SKM-1 treated with dmso at 0.1 percent for 144 hours (cell line): ENCODE data around the gene GDAP2.
A peak's percentile ranks its signal among the peaks of the same experiment; 100 is the strongest.
"Not testable (repeated sequence)": the region's sequence is repeated elsewhere in the genome, so short reads cannot be mapped to it uniquely, and the experiment has no call there.

ENCODE experiments used
- DNase-seq: peaks from one replicate; lab custom pipeline; 2025; ENCODE audit not compliant: unreplicated experiment; lab: John Stamatoyannopoulos, UW

GDAP2 gene, protein sequence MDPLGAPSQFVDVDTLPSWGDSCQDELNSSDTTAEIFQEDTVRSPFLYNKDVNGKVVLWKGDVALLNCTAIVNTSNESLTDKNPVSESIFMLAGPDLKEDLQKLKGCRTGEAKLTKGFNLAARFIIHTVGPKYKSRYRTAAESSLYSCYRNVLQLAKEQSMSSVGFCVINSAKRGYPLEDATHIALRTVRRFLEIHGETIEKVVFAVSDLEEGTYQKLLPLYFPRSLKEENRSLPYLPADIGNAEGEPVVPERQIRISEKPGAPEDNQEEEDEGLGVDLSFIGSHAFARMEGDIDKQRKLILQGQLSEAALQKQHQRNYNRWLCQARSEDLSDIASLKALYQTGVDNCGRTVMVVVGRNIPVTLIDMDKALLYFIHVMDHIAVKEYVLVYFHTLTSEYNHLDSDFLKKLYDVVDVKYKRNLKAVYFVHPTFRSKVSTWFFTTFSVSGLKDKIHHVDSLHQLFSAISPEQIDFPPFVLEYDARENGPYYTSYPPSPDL

DNA sequence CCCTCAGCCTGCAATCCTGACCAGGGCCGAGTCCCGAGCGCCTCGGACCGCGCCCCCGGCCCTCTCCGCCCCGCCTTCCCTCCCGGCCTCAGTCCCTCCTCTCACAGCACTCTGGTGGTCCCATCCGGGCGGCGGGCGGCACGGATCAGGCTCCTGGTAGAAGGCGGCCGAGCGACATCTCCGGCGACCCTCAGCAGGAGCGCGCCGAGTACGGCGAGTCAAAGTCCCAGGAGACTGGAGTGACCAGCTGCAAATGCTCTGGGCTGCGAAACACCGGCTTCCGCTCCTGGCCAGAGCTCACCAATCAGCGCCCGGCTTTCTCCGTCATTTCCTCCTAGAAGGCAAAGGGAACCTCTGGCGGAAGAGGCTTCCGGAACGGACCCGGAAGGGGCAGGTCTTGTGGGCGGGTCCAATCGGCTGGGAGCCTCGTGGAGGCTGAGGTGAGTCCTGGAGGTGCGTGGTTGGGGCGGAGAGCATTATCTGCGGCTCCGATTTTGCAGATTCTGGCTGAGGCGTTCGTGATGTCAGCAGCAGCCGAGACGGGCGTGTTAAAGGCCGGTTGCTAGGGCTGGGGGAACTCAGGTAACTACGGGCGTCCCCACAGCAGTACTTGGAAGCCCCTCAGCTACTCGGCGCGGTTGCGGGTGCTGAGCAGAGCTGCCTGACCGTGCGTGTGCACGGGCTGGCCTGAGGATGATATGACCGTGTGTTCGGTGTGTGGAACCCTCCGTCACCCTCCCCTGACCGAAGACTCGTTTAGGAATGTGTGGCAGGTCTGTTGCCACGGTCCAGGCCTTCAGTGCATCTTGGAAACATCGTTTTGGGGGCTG lies at the start of gene GDAP2, which contains the start of gene WDR3:
Gene GDAP2, minus strand, starts transcription at position 279 of the 830 bp plus-strand sequence. CDS start 9,264 bp downstream, outside the sequence.
Gene WDR3, plus strand, starts transcription at position 397 of the 830 bp plus-strand sequence. CDS start 3,581 bp downstream, outside the sequence.
- peak; percentile 98 for DNase-seq

DNA sequence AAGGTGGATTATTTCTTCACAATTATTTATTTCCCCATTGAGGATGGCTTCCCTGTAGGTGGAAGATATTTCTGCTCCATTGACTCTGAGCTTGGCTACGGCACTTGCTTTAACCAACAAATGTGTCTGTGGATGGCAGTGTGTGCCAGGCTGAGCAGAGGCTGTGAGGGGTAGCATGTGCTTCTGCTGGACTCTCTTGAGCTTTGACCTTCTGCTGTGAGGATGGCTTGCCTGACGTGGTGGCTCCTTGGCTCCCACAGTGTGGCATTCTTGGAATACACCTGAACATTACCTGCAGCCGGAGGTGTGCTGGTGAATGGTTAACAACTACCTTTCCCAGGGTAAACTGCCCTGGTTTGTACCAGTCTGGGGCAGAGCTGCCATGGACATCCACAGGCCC lies 47.0 kb upstream of the GDAP2 start:
- no peak for DNase-seq

- no peak for DNase-seq
These were observed 42.4 kb upstream of the GDAP2 start for GRCh38 chr1:117971777-117972176.

- DNase-seq, result no peak
These were observed 40.8 kb upstream of the GDAP2 start for GRCh38 chr1:117970252-117970651.

- DNase-seq, result no peak
These were observed 38.5 kb upstream of the GDAP2 start for GRCh38 chr1:117967881-117968280.

GRCh38 chr1:117967477-117967876 lies 38.1 kb upstream of the GDAP2 start:
- peak; percentile 22 for DNase-seq

DNA sequence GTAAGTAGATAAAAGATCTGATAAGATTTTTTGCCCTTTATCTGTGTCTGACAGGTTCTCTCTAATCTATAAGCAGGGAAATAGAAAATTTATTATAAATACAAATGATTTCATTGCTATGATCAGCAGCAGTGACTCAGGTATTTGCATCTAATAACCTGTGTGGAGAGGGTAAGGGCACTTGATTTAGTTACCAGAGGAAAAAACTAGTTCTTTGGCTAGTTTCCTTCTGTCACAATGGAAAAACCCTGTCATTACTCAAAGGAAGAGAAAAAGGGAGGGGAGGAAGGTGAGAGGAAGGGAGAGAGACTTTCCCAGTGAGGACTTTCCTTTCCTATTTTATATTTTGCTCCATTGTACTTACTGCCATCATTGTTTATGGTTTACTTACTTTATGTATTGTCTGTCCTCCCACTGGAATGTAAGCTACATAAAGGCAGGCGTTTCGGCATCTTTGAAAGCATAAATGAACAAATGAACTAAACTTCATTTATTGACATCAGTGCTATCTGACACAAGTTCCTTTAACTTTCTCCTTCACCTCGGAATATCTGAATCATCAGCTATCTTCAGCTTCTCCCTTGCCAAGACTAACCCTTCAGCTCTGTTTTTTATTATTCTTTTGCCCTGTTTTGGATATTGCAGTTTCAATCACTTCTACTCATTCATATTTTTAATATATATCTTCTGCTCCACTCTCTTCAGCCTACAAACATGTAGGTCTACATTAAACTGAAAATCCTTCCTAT lies 35.0 kb upstream of the GDAP2 start:
- DNase-seq, result no peak

DNA sequence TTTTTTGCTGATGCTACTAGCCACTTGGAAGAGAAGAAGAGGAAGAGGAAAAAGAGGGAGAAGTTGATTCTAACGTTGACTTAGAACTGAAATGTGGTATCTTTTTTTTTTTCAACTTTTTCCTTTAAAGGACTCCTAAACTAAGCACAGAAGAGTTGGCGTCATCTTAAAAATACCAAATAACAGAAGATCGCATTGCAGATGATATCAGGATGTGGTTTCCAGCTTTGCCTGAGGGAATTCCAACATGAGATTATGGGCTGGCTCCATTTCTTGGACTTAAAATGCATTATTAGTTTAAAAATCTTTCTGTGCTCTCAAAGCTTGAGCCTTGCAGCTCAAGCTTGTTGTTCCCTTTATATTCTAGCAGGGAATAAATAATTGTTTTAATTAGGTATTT lies 29.9 kb upstream of the GDAP2 start:
- no peak for DNase-seq

DNA sequence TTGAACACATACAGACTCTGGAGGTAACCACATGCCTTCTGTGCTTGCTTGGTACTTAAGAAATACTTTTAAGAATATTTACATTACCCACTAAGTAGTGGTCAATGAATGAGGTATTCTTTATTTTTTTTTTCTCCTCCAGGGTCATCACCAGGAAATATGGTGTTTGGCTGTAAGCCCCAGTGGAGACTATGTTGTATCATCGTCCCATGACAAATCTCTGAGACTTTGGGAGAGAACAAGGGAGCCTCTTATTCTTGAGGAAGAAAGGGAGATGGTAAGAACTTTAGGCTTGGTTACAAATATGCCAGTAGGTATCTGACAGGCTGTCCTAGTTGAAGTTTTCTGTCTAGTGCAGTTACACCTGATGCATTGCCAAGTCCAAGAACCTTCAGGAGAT lies 23.0 kb upstream of the GDAP2 start:
- no peak for DNase-seq

- no peak for DNase-seq
These were observed 12.9 kb upstream of the GDAP2 start for GRCh38 chr1:117942293-117942692.

- no peak for DNase-seq
These were observed 4.3 kb upstream of the GDAP2 start for GRCh38 chr1:117933769-117934168.

DNA sequence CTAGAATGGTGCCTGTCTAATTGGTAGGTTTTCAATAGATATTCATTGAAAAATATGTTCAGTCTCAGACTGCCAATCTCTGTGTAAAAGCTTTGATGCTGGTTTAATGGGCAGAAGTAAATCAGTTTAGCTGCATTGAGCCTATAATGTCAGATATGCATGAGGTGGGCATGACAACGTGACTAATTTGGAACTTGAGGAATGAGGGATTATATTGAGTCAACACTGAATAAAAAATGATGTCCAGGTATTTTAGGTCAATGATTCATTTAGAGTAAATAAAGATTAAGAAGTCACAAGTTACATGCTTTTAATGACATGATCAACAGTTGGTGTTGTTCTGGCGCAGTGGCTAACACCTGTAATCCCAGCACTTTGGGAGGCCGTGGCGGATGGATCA lies 3.2 kb upstream of the GDAP2 start:
- DNase-seq, result no peak

DNA sequence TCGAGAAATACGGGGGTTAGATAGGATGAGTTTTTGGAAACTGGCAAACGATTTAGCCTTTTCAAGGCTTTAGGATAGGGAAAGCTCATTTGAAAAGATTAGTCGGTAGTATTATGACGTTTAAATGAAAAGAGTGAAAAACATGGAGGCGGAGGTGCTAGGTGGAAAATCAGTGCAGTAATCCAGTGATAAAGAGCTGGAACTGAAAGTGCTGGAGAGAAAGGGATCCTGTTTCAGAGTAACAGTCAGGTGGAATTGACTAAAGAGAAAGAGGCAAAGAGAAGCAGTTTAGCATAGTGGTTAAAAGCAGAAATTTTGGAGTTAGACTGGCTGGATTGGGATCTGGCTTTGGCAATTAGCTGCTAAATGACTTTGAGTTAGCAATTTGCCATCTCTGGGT lies 1.1 kb upstream of the GDAP2 start:
- DNase-seq, result no peak

- no peak for DNase-seq
These were observed 689 bp upstream of the GDAP2 start for GRCh38 chr1:117930173-117930447.

- DNase-seq, result peak; percentile 60
These were observed 509 bp downstream of the GDAP2 start for GRCh38 chr1:117928881-117929342.

GRCh38 chr1:117925981-117926380 lies 3.4 kb downstream of the GDAP2 start:
- no peak for DNase-seq

- DNase-seq, result not testable (repeated sequence)
These were observed 6.7 kb downstream of the GDAP2 start for GRCh38 chr1:117922717-117923116.

GRCh38 chr1:117921991-117922390 lies 7.4 kb downstream of the GDAP2 start:
- DNase-seq, result no peak

DNA sequence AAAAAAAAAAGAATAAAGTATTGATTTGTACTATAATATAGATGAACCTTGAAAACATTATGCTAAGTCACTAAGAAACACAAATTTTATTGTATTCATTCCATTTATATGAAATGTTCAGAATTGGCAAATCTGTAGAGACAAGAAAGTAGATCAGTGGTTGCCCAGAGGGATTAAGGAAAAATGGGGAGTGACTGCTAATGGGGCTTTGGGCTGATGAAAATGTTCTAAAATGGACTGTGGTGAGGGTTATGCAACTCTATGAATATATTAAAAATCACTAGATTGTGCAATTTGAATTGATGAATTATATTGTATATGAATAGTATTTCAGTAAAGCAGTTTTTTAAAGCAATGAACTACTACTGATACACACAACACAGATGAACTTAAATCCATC lies 10.0 kb downstream of the GDAP2 start:
- DNase-seq, result no peak

DNA sequence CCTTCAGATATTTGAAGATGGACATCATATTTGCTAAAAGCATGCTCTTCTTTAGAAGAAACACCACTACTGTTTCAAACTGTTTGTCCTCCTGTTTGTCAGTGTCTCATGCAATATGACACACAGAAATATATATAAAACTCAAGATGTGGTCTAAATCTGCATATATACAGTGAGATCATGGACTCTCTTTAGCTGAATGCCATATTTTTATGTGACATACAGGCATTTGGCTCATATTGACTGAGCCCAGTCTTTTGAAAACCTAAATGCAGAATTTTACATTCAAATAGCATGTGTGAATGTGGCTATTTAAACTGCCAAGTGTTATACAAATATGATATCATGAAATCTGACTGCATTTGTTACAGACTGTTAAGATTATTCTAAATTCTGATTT lies 18.4 kb downstream of the GDAP2 start:
- no peak for DNase-seq

- no peak for DNase-seq
These were observed 24.4 kb downstream of the GDAP2 start for GRCh38 chr1:117905019-117905418.
